Osteoblast (primary cell): ENCODE measurements around the gene C6orf136. TPM values are rescaled to one million over a fixed set of nuclear protein-coding genes. Genes with fewer than 3 reads are reported as not detected.

Experiments
- total RNA-seq: library from RNA; depleted of rRNA; stranded (reverse); fragments of >200 nt; gene quantifications from 2 replicates; pipeline ENCODE4 v1.2.3, GENCODE V29; 2012

Gene C6orf136
- total RNA-seq, 1 donor, result 6.2 TPM

Other genes with a start within 250 kb of the C6orf136 start
- 320 and 343 TPM in 2 replicates for gene HLA-E, start 157.6 kb upstream of the C6orf136 start, total RNA-seq
- gene GNL1, start 90.6 kb upstream of the C6orf136 start, total RNA-seq, result 56.5 and 64.8 TPM in 2 replicates
- gene PRR3, start 89.8 kb upstream of the C6orf136 start, total RNA-seq, result 6.8 and 7.2 TPM in 2 replicates
- 37.3 and 37.4 TPM in 2 replicates for gene ABCF1, start 75.7 kb upstream of the C6orf136 start, total RNA-seq
- gene PPP1R10, start 29.9 kb upstream of the C6orf136 start, total RNA-seq, result 29.0 and 37.4 TPM in 2 replicates
- gene MRPS18B, start 29.3 kb upstream of the C6orf136 start, total RNA-seq, result 67.3 and 83.4 TPM in 2 replicates
- gene ATAT1, start 20.3 kb upstream of the C6orf136 start, total RNA-seq, result 4.4 and 4.7 TPM in 2 replicates
- gene DHX16, start 25.9 kb downstream of the C6orf136 start, total RNA-seq, result 25.6 and 26.1 TPM in 2 replicates
- 62.6 and 63.9 TPM in 2 replicates for gene PPP1R18, start 39.5 kb downstream of the C6orf136 start, total RNA-seq
- gene NRM, start 43.9 kb downstream of the C6orf136 start, total RNA-seq, result 2.9 and 3.3 TPM in 2 replicates
- gene MDC1, start 70.1 kb downstream of the C6orf136 start, total RNA-seq, result 5.1 and 5.3 TPM in 2 replicates
- gene TUBB, start 73.2 kb downstream of the C6orf136 start, total RNA-seq, result 509 and 605 TPM in 2 replicates
- gene FLOT1, start 95.6 kb downstream of the C6orf136 start, total RNA-seq, result 101 and 114 TPM in 2 replicates
- 29.5 and 54.6 TPM in 2 replicates for gene IER3, start 97.4 kb downstream of the C6orf136 start, total RNA-seq
- 13.0 and 22.4 TPM in 2 replicates for gene DDR1, start 237.4 kb downstream of the C6orf136 start, total RNA-seq